ENCODE data around the gene ATP2B1. TPM values are rescaled to one million over a fixed set of nuclear protein-coding genes. Genes with fewer than 3 reads are reported as not detected.

ATP2B1 gene
- total RNA-seq, 3 donors from 2014 or later: 48.4 to 83.2 (median 60.2) TPM

GRCh38 chr12:89750389-89751351 lies 42.0 kb upstream of the ATP2B1 start:
- DNase-seq (no peak), ATAC-seq (no peak)
- Histone ChIP-seq H3K36me3 (ENCODE audit: low read depth) (no peaks in the 10 kb centered on the region), H3K4me1 (ENCODE audit: low read depth) (no peaks in the 10 kb centered on the region), H3K9me3 (no peaks in the 10 kb centered on the region), H3K4me3 (no peak overlapping the region)
- intact Hi-C loops (cut with DNase I, micrococcal nuclease): no loop called here
- TF ChIP-seq CTCF (IDR thresholded peaks at IDR 0.05): no peak

- no peak for TF ChIP-seq CTCF (IDR thresholded peaks at IDR 0.05)
- Histone ChIP-seq H3K4me1 (ENCODE audit: low read depth) (no peaks in the 10 kb centered on the region), H3K4me3 (no peak overlapping the region), H3K36me3 (ENCODE audit: low read depth) (no peaks in the 10 kb centered on the region), H3K9me3 (no peaks in the 10 kb centered on the region)
- intact Hi-C loops (cut with DNase I, micrococcal nuclease): no loop called here
- DNase-seq: no peak
- no peak for ATAC-seq
Observed at GRCh38 chr12:89748791-89749190, 40.2 kb upstream of the ATP2B1 start.

GRCh38 chr12:89745286-89745685 lies 36.6 kb upstream of the ATP2B1 start:
- no peak overlapping the region for H3K4me3 ChIP-seq
- no peak for ATAC-seq
- H3K4me1 ChIP-seq (ENCODE audit: low read depth): no peaks in the 10 kb centered on the region
- intact Hi-C loops (cut with DNase I, micrococcal nuclease): no loop called here
- DNase-seq: no peak
- no peak for TF ChIP-seq CTCF (IDR thresholded peaks at IDR 0.05)
- no peaks in the 10 kb centered on the region for H3K36me3 ChIP-seq (ENCODE audit: low read depth)
- H3K9me3 ChIP-seq: no peaks in the 10 kb centered on the region

GRCh38 chr12:89742337-89743022 lies 33.8 kb upstream of the ATP2B1 start:
- intact Hi-C loops (cut with DNase I, micrococcal nuclease): no loop called here
- H3K9me3 ChIP-seq: peaks cover 2% of the 10 kb centered on the region
- H3K36me3 ChIP-seq (ENCODE audit: low read depth): no peaks in the 10 kb centered on the region
- ATAC-seq (no peak), DNase-seq (no peak)
- H3K4me3 ChIP-seq: no peak overlapping the region
- TF ChIP-seq CTCF (IDR thresholded peaks at IDR 0.05): no peak
- no peaks in the 10 kb centered on the region for H3K4me1 ChIP-seq (ENCODE audit: low read depth)

- H3K36me3 ChIP-seq (ENCODE audit: low read depth): no peaks in the 10 kb centered on the region
- no peaks in the 10 kb centered on the region for H3K4me1 ChIP-seq (ENCODE audit: low read depth)
- intact Hi-C loops (cut with DNase I, micrococcal nuclease): no loop called here
- DNase-seq: no peak
- H3K9me3 ChIP-seq: peaks cover 2% of the 10 kb centered on the region
- H3K4me3 ChIP-seq: no peak overlapping the region
- TF ChIP-seq CTCF (IDR thresholded peaks at IDR 0.05): no peak
- ATAC-seq: no peak
Observed at GRCh38 chr12:89740943-89741342, 32.3 kb upstream of the ATP2B1 start.
